HG03460 (cell line): Measurements from ENCODE around the gene PTPRG.

Source experiments
- ATAC-seq: cut with Tn5 transposase; IDR thresholded peaks from one replicate; pipeline ENCODE4 v1.9.1; 2021; ENCODE audit not compliant: unreplicated experiment

Gene PTPRG

GRCh38 chr3:61913701-61914100, 352.3 kb downstream of the PTPRG start:
- no peak for ATAC-seq

DNA sequence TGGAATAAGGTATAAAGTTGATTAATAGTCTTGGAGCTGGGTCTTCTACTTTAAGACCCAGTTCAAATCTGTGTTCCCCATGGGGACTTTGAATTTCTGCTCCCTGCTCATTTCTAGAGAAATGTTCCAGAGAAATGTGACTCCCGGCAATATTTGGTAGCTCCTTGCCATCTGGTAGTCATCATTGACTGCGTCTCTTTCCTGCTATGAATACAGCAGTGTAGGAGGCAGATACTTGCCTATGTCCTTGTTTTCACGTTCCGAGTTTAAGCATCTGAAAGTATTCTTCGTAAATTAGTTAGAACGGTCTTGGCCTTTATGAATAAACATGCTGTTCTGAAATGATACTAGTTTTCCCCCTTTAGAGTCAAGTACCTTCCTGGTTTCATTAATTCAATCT, 352.9 kb downstream of the PTPRG start:
- ATAC-seq, result no peak

DNA sequence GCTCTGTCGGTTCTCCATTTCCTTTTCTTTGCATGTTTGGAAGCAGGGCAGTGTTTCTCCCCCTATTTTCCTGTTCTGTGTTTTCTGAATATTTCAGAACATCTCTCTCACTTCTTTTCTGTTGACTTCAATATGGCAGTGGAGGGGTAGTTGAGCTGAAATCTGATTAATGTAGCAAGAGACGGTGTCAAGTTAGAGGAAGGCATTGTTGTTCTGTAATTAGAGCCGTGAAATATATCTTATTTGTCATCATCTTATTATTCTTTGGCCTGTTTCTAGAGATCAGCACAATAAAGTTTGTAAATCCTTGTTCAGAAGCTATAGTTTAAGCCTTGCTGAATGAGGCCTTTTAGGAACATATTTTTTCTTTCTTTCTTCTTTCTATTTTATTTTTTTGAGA, 353.9 kb downstream of the PTPRG start:
- ATAC-seq, result no peak

DNA sequence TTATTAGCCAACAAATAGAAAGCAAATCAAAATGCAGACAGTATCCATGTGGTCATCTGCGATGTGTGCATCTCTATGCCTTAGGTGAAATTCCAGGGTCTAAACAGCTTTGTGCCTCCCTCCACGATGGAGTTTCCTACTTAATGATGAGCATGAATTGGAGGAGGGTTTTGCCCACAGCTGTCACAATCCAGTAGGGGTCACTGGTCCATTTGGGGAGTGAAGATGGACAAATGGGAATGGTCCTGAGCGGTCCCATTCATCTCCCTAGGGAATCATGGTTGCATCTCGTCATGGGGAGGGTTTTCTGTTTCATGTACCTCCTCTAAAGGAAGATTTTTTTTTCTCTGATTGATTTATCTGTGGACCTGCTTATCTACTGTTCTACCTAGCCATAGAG, 358.0 kb downstream of the PTPRG start:
- ATAC-seq, result no peak

GRCh38 chr3:61922118-61922517, 360.7 kb downstream of the PTPRG start:
- ATAC-seq, result no peak

- no peak for ATAC-seq
Measured at GRCh38 chr3:61924090-61924735, 362.8 kb downstream of the PTPRG start.

DNA sequence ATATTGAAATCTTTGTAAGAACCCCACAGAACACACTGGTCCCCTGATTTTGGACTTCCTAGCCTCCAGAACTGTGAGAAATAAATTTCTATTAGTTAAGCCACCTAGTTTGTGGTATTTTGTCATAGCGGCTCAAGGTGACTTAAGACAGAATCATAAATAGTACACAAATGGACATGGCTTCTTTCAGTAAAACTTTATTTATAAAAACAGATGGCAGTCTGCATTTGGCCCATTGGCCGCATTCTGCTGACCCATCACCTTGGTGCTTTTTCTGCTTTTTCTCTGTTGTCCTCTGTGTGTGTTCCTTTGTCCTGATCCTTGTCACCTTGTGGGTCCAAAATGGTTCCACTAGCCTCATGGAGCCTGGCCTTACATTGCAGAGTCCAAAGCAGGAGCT, 363.6 kb downstream of the PTPRG start:
- no peak for ATAC-seq

DNA sequence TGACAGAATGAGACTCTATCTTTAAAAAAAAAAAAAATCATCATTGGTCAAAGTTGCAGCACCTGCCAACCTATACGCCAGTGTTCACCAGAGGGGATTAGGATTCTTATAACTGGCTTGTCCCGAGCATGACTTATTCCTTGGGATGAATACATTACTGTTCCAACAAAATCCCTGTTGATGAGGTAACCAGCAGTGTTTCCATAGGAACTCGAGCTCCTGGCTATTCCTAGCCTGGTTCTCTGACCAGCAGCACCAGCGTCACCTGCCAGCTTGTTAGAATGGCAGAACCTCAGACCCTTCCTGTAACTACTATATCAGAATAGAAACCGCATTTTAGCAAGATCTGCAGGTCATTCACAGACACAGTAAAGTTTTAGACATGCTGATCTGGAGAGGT, 364.4 kb downstream of the PTPRG start:
- no peak for ATAC-seq

- no peak for ATAC-seq
Measured at GRCh38 chr3:61926923-61927322, 365.6 kb downstream of the PTPRG start.

DNA sequence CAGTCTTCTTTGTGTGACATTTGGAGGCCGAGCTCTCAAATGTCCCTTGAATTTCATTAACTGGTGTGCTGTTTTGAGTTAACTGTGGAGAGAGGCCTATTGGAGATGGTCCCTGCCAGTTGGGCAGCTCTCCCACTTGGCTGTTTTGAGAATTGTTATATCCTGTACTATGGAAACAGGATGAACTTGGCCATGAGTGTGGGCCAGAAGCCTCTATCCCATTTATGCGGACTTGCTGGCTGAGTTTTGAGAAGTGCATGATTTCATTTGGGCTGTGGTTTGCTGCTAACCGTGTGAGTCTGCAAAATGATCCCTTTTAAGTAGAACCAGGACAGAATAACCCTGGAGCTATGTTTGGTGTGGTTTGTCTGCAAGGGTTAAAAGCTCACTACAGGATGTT, 366.0 kb downstream of the PTPRG start:
- ATAC-seq, result no peak

DNA sequence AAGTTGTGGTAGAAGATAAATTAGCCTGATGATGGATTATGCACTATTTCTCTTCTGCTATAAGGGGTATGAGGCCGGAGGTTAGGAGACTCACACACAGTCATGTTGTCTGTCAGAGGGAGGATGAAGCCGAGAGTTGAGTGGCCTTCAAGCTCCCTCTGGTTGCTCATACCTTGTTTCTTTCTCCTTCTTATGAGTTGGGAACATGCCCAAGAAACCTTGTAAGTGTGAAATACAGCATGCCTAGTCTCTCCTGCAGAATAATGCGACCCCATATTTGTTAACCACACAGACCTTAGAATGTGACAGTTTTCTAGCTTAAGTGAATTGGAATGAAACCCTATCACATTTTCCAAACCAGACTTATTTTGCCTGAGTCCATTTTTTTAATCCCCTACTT, 366.7 kb downstream of the PTPRG start:
- no peak for ATAC-seq

- no peak for ATAC-seq
Measured at GRCh38 chr3:61928776-61929314, 367.5 kb downstream of the PTPRG start.

- no peak for ATAC-seq
Measured at GRCh38 chr3:61929617-61930016, 368.2 kb downstream of the PTPRG start.

DNA sequence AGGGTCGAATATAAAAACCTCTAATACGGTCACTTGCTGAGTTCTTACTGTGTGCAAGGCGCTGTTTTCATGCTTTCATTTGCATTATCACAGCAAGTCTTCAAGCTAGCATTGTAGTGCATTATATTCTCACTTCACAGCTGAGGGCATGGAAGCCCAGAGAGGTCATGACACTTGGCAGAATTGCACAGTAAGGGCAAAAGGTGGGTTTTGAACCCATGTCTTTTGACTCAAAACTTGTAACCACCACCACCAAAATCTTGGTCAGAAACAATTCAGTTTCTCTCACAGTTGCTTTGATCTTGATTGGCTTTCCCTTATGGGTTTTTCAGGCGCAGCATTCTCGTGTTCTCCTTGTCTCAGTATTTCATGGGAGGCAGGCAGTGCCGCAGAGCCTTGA, 371.1 kb downstream of the PTPRG start:
- ATAC-seq, result no peak

GRCh38 chr3:61933798-61934504, 372.6 kb downstream of the PTPRG start:
- no peak for ATAC-seq

- no peak for ATAC-seq
Measured at GRCh38 chr3:61934505-61934871, 373.1 kb downstream of the PTPRG start.

DNA sequence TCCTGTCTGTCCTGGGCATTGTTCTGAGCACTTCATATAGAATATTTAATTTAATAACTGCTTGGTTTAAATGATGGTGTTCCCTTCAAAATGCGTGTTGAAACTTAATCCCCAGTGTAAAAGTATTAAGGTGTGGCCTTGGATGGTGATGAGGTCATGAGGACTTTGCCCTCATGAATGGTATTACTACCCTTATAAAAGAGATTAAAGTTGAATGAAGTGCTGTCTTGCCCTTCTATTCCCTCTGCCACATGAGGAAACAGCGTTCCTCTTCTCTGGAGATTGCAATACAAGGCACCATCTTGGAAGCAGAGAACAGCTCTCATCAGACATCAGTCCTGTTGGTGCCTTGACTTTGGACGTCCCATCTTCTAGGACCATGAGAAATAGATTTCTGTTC, 374.4 kb downstream of the PTPRG start:
- ATAC-seq, result no peak

DNA sequence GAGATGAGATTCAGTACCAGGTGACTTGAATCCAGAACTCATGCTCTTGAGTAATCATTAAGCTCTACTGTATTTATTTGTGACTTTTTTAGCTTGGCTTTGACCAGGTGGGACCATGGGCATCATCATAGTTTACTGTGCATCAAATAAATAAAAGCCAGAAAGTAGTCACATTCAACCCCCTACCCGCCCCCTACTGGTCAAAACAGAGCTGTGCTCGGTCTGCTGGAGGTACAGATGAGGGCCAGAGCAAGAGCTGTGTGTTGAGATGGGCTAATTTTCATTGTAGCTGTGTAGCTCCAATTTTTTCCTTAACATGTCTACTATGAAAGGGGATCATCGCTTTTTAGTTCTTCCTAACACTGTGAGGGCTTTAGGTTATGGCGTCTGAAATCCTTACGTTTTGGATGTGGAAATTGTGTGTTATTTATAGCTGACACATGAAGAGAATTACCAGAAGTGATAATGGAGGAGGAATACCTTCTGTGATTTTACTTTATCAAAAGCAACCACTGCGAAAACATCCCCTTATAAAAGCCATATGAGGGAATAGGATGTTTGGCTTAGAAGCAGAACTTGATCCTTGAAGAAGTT, 375.1 kb downstream of the PTPRG start:
- peak; percentile 62 for ATAC-seq

DNA sequence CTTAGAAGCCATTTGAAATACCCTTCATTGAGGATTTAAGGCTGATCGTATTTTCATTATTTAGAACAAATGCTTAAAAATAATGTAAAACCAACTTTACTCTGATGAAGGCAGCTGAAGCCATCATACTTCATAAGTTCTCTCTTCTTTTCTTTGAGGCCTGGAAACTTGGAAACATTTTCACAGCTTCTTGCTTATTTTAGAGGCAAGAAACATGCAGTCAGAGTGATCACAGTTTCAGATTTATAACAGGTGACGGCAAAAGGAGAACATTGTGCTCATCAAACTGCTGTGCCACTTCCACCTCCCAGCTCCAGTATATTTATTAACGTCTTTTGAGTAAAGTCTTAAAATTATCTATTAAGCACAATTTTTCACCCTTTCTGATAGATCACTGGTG, 376.1 kb downstream of the PTPRG start:
- ATAC-seq, result no peak

GRCh38 chr3:61938878-61939549, 377.6 kb downstream of the PTPRG start:
- ATAC-seq, result no peak

DNA sequence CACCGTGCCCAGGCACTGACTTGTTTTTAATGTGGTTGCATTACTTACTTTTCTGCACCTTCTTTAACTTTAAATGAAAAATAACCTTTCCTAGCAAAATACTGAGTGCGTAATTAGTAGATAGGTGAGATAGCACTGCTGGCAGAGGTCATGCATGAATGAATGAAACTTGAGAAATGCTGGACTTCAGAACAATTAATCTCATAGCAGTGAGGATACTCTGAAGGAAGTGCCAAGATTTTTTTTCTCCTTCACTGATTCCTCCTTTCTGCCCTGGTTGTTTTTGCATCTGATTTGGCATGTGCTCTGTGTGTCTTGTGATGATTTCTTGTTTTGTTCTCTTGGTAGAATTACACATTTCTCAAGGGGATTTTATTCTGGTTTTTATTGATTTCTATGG, 378.9 kb downstream of the PTPRG start:
- no peak for ATAC-seq

GRCh38 chr3:61943975-61944374, 382.6 kb downstream of the PTPRG start:
- no peak for ATAC-seq
